HFF-Myc (cell line): ENCODE results near the gene LPCAT1.

Experiments used
- DNase-seq: peaks from one replicate; pipeline ENCODE4 v3.0.0-alpha.2; 2011; ENCODE audit warnings: low read depth; ENCODE audit errors: extremely low read depth
- H3K4me3 ChIP-seq: replicated peaks from 2 replicates; pipeline ENCODE4 v1.5.1; 2011; ENCODE audit warnings: low read depth, mild to moderate bottlenecking, control low read depth, low read length
- TF ChIP-seq, protein P1 (sequence below): IDR thresholded peaks from 2 replicates; pipeline ENCODE4 v1.5.1; 2012; ENCODE audit warnings: mild to moderate bottlenecking, low read depth, low read length, control low read depth; ENCODE audit errors: missing control alignments

LPCAT1 gene

DNA sequence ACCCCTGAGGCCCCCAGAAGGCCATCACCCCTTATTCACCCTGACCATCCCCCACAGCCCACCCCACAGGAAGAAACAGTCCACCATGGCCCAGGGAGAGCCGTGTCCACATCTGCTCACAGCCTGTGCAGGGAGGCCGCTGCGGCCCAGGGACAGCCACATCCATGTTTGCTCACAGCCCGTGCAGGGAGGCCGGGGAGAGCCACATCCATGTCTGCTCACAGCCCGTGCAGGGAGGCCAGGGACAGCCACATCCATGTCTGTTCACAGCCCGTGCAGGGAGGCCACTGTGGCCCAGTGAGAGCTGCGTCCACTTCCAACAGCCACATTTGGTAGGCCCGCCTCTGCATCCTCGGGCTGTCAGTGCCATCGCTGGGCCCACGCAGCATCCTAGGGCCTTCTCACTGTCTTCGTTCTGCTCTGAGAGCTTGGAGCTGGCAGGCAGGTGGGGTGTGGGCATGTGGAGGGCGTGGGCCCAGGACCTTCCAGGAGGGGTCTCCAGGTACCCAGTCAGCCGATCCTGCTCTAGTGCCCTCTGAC is 38.1 kb downstream of the LPCAT1 start:
- DNase-seq: no peak
- TF ChIP-seq, protein P1, sequence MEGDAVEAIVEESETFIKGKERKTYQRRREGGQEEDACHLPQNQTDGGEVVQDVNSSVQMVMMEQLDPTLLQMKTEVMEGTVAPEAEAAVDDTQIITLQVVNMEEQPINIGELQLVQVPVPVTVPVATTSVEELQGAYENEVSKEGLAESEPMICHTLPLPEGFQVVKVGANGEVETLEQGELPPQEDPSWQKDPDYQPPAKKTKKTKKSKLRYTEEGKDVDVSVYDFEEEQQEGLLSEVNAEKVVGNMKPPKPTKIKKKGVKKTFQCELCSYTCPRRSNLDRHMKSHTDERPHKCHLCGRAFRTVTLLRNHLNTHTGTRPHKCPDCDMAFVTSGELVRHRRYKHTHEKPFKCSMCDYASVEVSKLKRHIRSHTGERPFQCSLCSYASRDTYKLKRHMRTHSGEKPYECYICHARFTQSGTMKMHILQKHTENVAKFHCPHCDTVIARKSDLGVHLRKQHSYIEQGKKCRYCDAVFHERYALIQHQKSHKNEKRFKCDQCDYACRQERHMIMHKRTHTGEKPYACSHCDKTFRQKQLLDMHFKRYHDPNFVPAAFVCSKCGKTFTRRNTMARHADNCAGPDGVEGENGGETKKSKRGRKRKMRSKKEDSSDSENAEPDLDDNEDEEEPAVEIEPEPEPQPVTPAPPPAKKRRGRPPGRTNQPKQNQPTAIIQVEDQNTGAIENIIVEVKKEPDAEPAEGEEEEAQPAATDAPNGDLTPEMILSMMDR: no peak
- no peak overlapping the region for H3K4me3 ChIP-seq

DNA sequence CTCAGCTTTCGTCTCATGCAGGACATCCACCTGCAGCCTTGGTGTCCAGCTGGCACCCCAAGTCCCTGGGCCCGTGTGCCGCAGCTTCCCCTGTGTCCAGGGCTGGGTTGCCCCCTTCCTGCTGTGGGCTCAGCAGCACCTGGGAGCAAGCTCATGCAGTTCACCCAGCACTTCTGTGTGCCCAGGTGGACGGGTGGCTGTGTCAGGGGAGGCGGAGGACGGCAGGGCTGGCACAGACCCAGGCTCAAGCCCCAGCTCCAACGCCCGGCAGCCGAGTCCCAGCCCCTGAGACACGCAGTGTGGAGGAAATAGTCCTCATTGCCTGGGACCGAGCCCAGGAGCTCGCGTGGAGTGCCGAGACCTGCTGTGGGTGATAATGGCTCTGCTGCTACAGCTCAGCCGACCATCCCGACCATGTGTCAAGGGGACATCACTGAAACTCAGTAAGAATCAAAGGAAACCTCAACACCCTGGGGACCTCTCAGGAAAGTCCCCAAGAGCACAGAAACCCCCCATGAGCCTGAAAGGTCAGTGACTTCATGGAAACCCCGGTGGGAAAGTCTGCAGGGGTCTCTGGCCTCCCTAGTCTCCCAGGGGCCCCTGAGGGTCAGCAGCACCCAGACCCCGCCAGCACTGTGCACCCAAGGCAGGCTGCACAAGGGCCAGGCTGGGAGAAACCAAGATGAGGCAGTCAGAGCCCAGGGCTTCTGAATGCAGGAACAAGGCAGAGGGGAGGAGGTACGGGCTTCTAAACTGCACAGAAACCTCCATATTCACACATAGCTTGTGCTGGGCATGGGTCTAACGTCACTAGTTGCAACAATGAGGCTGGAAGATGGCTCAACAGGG is 38.8 kb downstream of the LPCAT1 start:
- H3K4me3 ChIP-seq: no peak overlapping the region
- DNase-seq: no peak

DNA sequence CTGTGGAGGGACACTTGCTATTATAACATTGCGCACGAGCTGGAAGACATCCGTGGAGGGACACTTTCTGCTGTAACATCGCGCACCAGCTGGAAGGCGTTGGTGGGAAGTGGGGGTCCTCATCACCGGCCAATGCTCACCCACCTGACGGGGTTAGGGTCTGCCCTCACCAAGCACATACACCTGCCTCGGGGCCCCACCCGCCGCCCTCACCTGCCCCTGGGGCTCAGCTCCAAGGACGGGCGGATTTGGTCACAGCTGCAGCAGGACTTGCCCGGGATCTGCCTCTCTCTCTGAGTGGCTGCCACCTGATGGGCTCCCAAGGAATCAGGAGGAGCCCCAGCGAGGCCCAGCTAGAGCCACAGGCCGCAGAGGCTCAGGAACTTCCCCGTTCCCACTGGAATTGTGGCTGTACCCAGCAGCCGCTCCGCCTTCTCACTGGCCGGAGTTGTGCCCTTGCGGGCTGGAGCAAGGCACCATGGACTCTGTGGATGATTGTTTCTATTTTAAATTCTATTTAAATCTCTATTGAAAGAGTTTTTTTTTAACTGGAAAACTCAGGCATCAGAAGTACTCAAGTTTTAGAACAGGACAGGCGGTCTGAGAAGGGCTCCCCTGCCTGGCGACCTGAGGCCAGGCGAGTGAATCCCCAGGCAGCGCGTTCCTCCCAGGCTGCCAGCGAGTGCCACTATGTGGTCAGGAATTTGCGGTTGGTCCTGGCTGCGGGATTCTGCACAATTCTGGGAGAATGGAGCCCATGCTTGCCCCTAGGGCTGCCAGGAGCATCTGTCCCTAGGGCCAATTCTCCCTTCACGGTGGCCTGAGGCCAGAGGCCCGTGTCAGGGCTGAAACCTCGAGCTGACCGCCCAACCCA is 39.7 kb downstream of the LPCAT1 start:
- no peak for DNase-seq
- TF ChIP-seq, protein P1: no peak
- H3K4me3 ChIP-seq: no peak overlapping the region

More for the DNA sequence above, 38.8 kb downstream of the LPCAT1 start:
- TF ChIP-seq, protein P1: no peak

DNA sequence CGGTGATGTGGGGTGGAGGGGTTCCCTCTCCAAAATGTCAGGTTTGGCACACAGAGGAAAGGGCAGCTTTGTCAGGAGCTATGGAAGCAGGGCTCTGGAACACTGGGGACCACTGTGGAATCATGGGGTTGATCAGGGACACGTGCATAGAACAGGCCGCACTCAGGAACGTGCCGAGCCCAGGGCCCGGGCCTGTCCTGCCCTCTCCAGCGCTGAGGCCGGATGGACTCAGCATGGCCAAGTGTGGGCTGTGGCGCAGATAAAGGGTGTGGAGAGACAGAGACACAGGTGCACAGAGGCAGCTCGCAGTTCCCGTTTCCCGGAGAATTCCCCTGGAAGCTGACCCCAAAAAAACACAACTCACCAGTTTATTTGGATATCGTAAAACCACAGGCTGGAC is 40.7 kb downstream of the LPCAT1 start:
- no peak for DNase-seq
- TF ChIP-seq, protein P1: no peak
- no peak overlapping the region for H3K4me3 ChIP-seq

DNA sequence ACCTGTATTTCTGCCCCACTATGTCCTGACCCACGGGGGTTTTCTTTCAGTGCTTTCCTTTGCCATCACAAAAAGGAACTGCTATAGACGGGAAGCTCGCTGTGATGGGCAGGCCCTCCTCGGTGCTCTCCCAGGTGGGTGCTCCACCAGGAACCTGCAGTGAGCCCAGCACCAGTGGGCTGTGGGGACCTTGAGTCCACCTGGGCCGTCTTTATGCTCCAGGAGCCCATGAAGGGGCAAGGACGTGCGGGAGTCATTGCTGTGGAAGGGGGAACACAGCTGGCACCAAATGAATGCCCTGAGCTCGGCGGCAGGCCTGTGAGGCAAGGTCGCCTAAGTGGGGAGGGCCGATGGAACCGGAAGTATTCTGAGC is 41.8 kb downstream of the LPCAT1 start:
- DNase-seq: no peak
- H3K4me3 ChIP-seq: no peak overlapping the region

DNA sequence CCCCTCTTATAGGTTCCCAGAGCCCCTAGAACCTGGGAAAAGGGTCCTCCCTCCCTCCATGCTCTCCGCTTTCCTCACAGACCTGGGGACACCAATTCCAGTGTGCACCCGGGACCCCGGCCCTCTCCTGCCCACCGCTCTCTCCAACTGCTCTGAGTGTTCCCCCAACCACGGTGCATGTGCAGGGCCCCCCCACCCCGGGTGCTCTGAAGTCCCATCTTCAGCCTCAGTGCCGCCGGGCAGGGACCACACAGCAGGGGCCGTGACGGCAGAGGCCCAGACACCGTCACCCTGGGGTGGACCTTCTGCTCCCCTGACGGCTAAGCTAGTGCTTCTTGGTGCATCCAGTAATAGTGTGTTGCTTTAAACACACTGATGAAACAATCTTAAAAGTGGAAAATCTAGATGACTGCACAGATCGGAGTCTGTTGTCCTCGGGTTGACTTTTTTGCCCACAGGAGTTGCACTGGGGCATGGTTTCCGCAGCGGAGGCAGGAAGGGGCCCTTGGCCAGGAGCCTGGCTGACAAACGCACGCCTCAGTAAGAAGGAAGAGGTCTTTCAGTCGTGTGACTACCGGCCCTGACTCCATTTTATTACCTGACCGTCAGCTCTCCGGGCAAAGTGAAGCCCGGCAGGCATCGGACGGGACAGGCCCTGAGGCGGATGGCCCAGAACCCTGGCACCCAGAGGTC is 42.3 kb downstream of the LPCAT1 start:
- no peak for DNase-seq
- no peak overlapping the region for H3K4me3 ChIP-seq
- TF ChIP-seq, protein P1: no peak

More for the DNA sequence above, 41.8 kb downstream of the LPCAT1 start:
- TF ChIP-seq, protein P1: no peak
